ENCODE measurements around the gene EMX2. TPM values are rescaled to one million over a fixed set of nuclear protein-coding genes. Genes with fewer than 3 reads are reported as not detected.
"Not testable (repeated sequence)": the region's sequence is repeated elsewhere in the genome, so short reads cannot be mapped to it uniquely, and the experiment has no call there.

The EMX2 gene
- under 1 TPM in 3 of 5 donors, not detected in 2; 0.09 to 0.60 (median 0.38) TPM for polyA plus RNA-seq (ENCODE audit: insufficient read depth in 1 of 5, insufficient read length in 5 of 5, low replicate concordance in 1 of 5)
- long read RNA-seq, donor 1, partial matches to known transcripts = 0 of 1 reads
- long read RNA-seq, donor 1, other reads (novel, unspliced or antisense) = 0 of 1 reads
- long read RNA-seq, donor 2 = 0 reads
- long read RNA-seq, donor 3 = 0 reads
- long read RNA-seq, donor 4 = 0 reads
- long read RNA-seq, donor 5 = 0 reads
- long read RNA-seq, donor 6 = 0 reads
- long read RNA-seq, donor 7 = 0 reads
- long read RNA-seq, donor 8 = 0 reads

DNA sequence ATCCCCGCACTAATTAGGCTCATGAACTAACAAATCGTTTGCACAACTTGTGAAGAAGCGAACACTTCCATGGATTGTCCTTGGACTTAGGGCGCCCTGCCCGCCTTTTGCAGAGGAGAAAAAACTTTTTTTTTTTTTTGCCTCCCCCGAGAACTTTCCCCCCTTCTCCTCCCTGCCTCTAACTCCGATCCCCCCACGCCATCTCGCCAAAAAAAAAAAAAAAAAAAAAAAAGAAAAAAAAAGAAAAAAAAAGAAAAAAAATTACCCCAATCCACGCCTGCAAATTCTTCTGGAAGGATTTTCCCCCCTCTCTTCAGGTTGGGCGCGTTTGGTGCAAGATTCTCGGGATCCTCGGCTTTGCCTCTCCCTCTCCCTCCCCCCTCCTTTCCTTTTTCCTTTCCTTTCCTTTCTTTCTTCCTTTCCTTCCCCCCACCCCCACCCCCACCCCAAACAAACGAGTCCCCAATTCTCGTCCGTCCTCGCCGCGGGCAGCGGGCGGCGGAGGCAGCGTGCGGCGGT, at the start of gene EMX2:
EMX2 (plus strand) TSS at position 41 of the 519 bp plus-strand sequence. CDS start 522 bp downstream, outside the sequence.
- no peak for DNase-seq

DNA sequence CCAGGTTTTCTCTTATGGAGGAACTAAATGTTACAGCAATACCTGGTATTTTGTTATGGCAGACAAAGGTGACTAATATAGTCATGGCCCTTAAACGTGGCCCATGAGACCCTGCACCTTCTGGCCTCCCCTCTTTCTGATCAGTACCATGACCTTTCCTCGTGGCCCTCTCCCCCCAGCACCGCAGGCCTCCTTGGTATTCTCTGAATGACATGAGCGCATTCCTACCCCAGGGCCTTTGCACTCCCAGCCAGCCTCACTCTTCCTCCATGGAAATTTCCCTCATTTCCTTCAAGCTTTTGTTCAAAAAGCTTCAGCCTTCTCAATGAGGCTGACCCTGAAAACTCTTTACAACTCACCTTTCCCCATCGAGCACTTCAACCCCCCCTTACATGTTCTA, 46.5 kb upstream of the EMX2 start:
- no peak for DNase-seq

DNA sequence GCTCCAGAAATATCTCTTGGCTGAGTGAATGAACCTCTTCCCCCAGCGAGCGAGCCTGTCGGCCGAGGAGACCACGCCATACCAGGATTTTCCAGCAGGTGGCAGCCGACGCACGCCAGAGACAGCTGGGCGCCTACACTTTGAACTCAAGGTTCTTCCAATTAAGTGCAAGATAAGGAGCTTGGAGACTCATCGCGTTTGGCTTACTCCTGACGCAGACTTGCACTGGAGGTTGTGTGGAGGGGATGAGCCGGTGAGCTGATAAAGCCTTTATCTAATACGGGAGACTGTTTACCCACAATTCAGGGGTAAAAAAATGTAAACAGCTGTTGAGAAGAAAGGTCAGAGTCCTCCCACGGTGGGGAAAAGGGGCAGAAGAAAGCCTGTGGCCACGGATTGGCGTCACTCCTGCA, 45.9 kb upstream of the EMX2 start:
- peak; percentile 62 to 76 for DNase-seq

DNA sequence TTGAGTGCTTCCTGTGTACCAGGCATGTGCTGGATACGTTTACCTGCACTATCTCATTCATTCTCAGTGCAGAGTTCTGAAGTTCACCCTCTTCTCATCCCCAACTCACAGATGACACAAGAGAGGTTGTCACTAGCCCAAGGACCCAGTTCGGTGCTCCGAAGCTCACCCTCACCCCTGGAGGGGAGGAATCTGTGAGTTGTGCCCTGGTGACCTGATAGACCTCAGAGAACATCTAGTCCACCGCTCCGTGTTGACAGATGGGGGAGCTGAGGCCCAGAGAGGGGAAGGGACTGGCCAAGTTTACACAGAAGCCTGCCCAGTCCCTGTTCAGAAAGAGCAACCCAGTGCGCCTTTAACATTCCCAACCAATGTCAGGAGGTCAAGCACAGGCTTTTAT, 44.8 kb upstream of the EMX2 start:
- DNase-seq = no peak

DNA sequence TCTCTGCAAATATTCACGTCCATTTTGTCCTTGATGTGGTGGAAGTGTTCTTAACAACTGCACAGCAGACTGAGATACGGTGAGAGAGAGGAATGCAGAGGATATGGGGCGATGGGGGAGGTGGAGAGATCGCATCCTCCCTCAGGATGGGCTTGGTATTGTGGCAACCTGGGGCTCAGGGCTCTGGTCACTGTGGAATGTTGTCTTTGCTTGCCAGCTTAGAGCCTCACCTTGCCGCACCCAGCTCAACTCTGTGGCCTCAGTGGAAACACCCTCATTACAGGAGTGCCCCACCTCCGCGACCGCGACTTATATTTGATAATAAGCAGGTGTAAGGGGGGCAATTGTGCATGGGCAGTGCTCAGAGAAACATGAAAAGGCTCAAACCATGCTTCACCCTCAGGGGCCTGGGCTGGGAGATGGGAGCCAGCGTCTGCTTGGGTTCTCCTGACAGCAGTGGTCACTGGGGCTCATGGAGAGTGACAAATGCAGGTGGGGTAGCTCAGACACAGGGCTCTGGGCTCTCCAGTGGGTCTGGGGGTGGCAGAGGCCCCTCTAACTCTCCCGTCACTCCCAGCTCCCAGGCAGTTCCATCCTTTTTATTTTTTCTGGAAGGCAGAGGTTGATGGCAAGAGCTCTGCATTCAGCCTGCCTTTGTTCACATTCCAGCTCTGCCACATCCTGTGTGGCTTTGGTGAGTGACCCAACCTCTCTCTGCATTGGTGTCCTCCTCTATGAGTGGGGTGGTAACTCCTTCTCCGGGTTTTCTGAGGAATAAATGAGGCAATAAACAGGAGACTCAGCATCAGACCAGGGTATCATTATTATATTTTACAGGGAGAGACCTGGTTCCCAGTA, 43.1 kb upstream of the EMX2 start:
- no peak for DNase-seq

DNA sequence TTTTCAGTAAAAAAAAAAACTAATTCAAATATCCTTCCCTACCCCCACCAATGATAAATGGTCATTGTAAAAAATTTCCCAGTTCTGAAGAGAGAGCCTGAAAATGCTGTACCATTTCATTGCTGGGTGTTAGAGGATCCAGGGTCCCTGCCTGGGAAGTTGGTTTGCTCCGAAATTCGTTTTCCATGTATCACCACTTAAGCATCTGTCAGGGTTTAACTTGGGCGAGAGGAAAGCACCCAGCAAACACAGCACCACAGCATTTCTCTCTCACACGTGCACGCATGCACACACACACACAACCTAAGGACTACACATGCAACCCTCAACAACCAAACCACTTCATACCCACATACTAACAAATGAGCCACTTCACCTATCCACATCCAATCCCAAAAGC, 42.1 kb upstream of the EMX2 start:
- no peak for DNase-seq

DNA sequence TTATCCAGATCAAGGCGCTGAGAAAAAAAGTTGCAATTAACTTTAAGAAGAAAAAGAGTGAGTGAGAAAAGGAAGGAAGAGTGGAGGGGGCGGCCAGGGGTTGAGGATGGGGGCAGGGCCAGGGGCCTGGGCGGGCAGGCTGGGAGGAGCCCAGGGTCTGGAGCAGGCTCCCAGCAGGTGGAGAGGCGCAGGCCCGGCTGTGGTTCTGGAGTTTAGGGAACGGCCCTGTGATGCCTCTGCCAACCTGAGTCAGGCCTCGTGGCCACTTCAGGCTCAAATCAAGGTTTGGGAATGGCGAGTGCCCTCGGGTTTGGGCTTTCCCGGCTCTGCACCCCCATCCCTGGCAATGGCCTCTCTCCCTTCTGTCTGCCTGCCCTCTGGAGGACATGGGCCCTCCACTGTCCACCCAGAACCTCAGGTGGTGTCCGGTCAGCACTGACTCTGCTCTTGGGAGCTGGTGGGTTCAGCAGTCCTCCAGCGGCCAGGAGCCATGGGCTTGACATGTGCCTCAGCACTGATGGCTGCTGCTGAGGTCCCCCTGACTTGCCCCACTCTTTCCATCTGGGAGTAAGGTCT, 41.0 kb upstream of the EMX2 start:
- no peak for DNase-seq

DNA sequence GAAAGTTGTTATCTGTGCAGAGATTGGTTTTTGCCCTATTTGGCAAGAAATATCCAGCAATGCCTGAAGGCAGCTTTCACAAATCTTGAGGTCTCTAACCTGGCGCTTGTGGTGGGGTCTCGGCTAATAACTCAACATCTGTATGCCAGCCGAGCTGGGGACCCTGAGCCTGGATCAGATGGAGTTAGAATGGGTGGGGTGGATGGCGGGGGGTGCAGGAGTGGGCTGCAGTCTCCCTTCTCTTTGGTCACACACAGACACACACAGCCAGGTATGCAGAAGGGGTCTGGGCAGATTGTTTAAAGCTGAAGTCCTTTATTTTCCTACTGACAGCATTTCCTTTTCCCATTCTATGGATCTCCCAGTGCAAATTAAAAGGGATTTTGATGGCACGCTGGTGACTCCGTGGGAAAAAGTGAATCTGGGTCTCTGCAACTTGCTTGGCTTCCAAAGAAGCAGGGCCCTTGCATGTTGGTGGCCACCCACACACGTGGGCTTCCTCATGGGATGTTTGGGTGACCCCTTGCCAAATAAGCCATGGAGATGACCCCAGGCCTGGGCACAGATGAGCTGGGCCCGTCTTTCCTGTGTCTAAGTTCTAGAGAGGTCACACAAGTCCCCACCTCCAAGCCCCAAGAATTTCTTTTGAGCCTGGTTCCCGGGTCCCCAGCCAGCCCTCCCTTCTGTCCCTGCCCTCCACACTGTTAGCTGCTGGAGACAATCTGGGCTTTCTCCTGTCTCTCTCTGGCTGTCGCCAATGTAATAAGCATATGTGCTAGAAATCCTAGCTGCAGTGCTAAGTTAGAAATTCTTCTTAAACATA, 39.9 kb upstream of the EMX2 start:
- DNase-seq = no peak

DNA sequence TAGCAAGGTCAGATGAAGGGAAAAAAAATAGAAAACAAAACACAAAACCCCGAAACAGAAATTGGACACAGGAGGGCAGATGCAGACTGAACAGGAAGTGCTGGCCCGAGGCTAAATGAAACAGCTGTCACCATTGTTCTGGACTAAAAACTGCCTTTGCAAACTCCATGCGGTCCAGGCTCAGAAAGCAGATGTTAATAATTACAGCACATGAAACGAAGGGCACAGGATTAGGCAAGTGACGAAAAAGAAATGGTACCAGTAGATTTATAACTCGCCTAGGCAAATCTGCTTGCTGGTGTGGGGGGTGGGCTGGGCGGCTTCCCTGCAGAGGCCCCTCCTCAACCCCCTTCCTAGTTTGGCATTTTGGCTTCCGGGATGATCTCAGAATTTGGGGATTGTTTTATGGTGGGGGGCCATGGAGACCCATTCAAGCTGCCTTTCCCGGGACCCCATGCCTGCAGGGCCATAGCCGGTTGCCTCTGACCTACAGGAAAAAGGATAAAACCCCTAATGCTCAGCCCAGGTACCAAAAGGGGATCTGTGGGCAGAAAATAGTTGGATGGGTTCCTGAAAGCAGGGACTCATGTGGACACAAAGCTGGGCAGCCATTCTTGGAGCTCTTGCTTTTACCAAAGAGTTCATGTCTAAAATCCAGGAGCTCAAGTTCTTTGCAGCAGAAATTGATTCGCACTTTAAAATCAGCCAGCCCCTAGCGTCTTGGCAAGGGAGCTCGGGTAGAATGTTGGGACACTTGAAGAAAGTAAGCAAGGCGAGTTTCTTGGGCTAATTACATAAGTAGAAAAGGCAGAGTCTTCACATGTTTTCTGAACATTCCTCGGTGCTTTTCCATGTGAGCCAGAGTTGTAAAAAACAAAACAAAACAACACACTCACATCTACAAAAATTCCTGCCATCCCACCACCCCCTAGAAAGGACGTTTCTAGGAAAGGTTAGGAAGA, 39.0 kb upstream of the EMX2 start:
- peak; percentile 16 to 34 for DNase-seq

DNA sequence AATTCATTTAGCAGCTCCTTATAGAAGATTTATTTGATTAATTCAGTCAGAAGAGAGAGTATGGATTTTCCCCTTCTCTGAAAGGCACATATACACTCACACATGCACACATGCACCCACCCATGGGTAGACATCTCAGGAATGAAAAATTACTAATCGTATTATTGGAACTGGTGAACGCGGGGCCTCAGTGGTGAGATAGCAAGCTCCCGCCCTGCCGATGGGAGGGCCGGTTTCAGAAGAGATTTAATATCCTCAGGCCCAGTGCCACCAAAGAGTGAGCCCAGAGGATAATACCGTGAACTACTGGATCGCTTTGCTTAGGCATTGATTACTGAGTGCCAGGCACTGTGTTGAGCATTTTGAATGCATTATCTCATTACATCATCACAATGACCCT, 38.0 kb upstream of the EMX2 start:
- no peak for DNase-seq

DNA sequence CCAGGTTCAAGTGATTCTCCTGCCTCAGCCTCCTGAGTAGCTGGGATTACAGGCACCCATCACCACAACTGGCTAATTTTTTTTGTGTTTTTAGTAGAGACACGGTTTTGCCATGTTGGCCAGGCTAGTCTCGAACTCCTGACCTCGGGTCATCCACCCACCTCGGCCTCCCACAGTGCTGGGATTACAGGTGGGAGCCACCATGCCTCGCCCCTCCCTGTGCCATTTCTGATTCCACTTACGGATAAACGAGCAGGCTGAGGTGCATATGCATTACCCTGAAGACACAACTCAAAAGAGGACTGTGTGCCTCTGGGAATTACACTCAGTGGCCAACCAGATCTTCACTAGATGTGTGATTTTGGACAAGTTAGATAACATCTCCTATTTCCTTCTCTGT, 35.5 kb upstream of the EMX2 start:
- not testable (repeated sequence) for DNase-seq

DNA sequence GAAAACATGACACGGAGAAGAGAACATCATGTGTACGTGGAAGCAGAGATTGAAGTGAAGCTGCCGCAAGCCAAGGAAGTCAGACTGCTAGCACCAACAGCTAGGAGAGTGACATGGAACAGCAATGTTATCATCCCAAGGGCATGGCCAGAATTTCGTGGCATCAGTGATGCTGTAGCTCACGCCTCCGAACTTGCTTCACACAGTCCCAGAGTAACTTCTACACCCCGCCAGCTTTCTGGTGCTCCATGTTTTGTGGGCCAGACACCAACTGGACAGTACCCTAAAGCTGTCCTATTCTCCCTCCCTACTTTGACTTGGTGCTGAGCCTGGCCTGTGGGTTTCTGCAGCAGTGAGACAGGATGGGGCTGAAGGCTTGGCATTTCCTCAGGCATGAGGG, 33.0 kb upstream of the EMX2 start:
- no peak for DNase-seq

DNA sequence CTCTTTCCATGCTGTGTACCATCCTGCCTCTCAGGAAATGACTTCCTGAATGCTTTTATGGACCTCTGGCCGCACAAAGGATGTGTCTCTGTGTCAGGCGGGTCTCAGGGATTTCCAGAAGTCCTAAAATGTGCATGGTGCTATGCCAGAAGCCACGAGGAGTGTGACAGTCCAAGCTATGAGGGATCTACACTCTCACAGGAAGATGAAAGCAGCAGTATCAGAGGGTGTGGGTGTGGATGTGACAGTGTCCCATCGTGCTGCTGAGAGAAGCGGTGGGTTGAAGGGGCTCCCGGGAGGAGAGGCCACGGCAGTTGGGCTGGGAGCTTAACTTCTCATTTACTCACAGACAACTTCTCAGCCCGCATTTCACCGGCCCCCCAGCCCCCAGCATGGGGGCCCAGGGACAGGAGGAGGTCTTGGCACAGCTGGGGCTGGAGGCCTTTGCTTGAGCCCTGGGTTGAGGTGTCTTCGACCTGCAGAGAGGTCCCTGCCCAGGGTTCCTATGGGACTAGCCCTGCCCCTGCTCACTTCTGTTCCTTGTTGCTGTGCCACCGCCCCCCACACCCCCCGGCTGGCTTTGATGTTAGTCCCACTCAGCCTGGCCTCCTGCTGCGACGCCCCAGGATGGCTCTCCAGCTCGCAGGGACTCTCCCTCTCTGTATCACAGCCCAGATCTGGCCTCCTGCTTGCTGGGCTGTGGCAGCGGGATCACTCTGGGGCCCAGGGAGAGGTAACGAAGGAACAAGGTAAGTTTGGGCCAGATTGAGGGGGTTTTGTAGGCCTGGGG, 30.8 kb upstream of the EMX2 start:
- DNase-seq = no peak

DNA sequence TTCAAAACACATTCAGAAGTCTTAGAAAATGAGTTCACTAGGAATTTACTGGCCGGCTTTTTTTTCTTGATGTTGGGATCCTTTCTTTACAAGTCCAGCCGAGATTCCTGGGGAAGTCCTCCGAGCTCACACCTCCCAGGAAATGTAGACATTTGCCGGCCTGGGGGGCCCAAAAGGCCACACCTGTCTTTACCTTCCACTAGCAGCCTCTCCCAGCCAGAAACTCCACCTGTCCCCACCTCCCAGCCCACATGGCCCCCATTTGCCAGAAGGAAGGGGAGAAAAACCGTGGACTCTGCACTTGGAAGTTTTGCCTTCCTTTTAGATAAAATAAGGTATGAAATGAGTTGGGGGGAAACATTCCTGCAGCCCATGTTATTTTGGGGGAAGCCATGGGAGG, 27.6 kb upstream of the EMX2 start:
- DNase-seq = no peak

DNA sequence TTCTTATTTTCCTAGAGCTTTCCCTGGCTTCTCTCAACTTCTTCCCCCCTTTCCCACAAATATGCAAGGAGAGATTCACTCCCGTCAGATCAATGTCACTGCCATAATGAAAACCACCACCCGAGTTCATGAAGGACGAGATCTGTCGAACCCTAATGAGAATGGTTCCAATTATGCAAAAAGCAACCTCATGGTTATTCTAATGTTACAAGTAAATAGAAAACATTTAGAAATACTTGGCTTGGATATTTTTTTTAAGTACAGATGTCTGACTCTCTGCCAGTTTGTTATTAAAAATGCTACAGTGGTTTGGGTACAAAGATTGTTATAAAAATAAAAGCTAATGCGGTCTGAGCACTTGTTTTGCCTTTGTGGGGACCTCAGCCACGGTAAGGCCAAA, 25.9 kb upstream of the EMX2 start:
- no peak for DNase-seq

DNA sequence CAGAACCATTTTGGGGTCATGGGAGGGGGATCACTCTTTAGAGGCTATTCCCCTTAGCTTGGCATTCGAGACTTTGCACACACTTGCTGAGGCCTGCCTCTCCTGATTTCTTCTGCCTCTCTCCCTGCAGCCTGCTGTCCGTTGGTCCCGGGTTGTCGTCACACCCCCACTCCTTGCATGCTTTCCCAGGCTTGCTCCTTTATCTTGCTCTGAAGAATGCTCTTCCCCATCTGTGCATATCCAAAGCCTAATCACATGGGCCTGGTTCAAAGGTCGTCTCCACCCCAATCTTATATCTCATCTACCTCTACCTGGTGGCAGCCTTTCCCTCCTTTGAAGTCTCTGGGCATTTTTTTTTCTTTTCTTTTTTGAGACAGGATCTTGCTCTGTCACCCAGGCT, 24.3 kb upstream of the EMX2 start:
- DNase-seq = no peak

DNA sequence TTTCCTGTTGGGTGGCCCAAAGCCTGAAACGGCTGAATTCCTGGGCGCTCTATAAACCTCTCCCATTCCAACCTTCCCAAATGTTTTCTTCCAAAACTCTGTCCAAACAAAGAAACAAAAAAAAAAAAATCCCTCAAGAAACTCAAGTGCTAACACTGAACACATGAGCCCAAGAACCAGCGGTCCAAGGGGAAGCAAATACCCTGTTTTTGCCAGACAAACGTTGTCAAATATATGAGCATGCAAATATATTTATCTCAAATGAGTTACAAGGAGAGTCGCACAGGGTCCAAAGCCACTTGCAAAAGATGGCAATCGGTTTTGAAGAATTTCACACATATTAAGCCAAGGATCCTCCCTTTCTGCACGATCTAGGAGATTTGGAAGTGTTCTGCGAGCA, 23.3 kb upstream of the EMX2 start:
- DNase-seq = no peak

DNA sequence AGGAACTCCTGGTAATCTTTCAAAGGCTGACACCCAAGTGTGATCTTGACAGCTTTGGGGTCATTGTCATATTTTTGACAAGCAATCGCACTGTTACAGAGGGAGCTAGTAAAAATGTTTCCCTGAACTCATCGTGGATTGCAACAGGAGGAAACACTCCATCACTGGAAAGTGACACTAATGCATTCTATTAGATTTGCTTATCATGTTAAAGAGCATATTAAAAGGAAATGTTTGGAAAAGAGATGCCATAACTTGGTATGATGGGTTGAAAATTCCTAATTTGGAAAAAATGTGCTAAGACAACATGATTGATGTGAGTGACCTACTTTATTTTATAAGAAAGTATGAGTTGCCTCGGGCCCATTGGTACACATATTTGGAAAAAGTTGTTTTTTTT, 22.7 kb upstream of the EMX2 start:
- DNase-seq = no peak

DNA sequence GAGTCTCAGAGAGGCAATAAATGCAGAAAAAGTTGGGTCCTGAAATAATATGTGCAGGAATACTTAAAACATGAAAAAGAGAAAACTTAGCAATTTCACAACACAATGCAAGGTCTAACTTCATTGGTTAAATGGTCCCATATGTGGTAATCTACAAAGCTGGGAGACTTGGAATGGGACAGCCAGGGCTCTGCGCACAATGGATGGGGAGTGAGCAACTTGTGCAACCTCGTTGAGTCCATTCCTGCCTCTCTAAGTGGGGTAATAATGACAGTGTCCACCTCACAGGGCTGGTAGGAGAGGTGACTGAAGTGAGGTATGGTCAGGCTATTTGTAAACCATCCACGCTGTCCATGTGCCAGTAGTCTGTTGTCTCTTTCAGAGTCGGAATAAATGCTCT, 11.8 kb upstream of the EMX2 start:
- DNase-seq = no peak
